Measurements from ENCODE around the gene ST8SIA1.

GRCh38 chr12:22276867-22277266, 57.6 kb downstream of the ST8SIA1 start:
- TF ChIP-seq POLR2A (IDR thresholded peaks at IDR 0.05; ENCODE audit: low read length) (no peak), GATA1 (IDR thresholded peaks at IDR 0.05; ENCODE audit: low read depth, low read length) (no peak)

All from erythroblast (primary cell).